HG03095 (cell line): ENCODE data around the gene CNGA4.

ENCODE experiments used
- ATAC-seq: cut with Tn5 transposase; IDR thresholded peaks from one replicate; pipeline ENCODE4 v1.9.1; 2021; ENCODE audit warnings: moderate library complexity; ENCODE audit not compliant: unreplicated experiment

The CNGA4 gene

GRCh38 chr11:6238902-6239301 lies at the start of gene CNGA4:
TSS of gene CNGA4 (plus strand) at chr11:6239089. CDS start at chr11:6239207, 118 bp downstream.
- no peak for ATAC-seq

GRCh38 chr11:6191742-6192141 lies 47.1 kb upstream of the CNGA4 start:
- no peak for ATAC-seq

- ATAC-seq, result no peak
Measured at GRCh38 chr11:6194065-6194581, 44.8 kb upstream of the CNGA4 start.

- ATAC-seq, result no peak
Measured at GRCh38 chr11:6196396-6196795, 42.5 kb upstream of the CNGA4 start.

GRCh38 chr11:6197466-6198200 lies 41.3 kb upstream of the CNGA4 start:
- ATAC-seq, result no peak

- ATAC-seq, result no peak
Measured at GRCh38 chr11:6199174-6199810, 39.6 kb upstream of the CNGA4 start, which contains the start of gene OR52W1. TSS of gene OR52W1 (plus strand) at chr11:6199224. CDS start at chr11:6199224, 0 bp downstream.

GRCh38 chr11:6200975-6201374 lies 37.9 kb upstream of the CNGA4 start:
- no peak for ATAC-seq

- ATAC-seq, result no peak
Measured at GRCh38 chr11:6201481-6201880, 37.4 kb upstream of the CNGA4 start.

- no peak for ATAC-seq
Measured at GRCh38 chr11:6202041-6202440, 36.8 kb upstream of the CNGA4 start.

GRCh38 chr11:6203327-6203726 lies 35.6 kb upstream of the CNGA4 start:
- ATAC-seq, result peak; percentile 72

GRCh38 chr11:6204706-6205105 lies 34.2 kb upstream of the CNGA4 start:
- ATAC-seq, result no peak

GRCh38 chr11:6205366-6205765 lies 33.5 kb upstream of the CNGA4 start, which contains the start of gene C11orf42:
TSS of gene C11orf42 (plus strand) at chr11:6205557. CDS start at chr11:6205616, 59 bp downstream.
- ATAC-seq, result no peak

- no peak for ATAC-seq
Measured at GRCh38 chr11:6206456-6207180, 32.3 kb upstream of the CNGA4 start.

GRCh38 chr11:6209801-6210200 lies 29.1 kb upstream of the CNGA4 start:
- no peak for ATAC-seq

GRCh38 chr11:6210274-6210955 lies 28.5 kb upstream of the CNGA4 start:
- ATAC-seq, result no peak

GRCh38 chr11:6214530-6214929 lies 24.4 kb upstream of the CNGA4 start:
- no peak for ATAC-seq

- no peak for ATAC-seq
Measured at GRCh38 chr11:6216501-6216900, 22.4 kb upstream of the CNGA4 start.

- ATAC-seq, result no peak
Measured at GRCh38 chr11:6217722-6218121, 21.2 kb upstream of the CNGA4 start.

GRCh38 chr11:6219359-6219758 lies 19.5 kb upstream of the CNGA4 start:
- ATAC-seq, result no peak

- no peak for ATAC-seq
Measured at GRCh38 chr11:6223854-6224253, 15.0 kb upstream of the CNGA4 start.

- no peak for ATAC-seq
Measured at GRCh38 chr11:6224421-6224820, 14.5 kb upstream of the CNGA4 start.
